HG02798 (cell line): ENCODE results near the gene PTF1A.

ENCODE experiments used
- ATAC-seq: cut with Tn5 transposase; IDR thresholded peaks from one replicate; pipeline ENCODE4 v1.9.1; 2021; ENCODE audit warnings: mild to moderate bottlenecking; ENCODE audit not compliant: unreplicated experiment, poor library complexity

PTF1A gene, protein sequence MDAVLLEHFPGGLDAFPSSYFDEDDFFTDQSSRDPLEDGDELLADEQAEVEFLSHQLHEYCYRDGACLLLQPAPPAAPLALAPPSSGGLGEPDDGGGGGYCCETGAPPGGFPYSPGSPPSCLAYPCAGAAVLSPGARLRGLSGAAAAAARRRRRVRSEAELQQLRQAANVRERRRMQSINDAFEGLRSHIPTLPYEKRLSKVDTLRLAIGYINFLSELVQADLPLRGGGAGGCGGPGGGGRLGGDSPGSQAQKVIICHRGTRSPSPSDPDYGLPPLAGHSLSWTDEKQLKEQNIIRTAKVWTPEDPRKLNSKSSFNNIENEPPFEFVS

DNA sequence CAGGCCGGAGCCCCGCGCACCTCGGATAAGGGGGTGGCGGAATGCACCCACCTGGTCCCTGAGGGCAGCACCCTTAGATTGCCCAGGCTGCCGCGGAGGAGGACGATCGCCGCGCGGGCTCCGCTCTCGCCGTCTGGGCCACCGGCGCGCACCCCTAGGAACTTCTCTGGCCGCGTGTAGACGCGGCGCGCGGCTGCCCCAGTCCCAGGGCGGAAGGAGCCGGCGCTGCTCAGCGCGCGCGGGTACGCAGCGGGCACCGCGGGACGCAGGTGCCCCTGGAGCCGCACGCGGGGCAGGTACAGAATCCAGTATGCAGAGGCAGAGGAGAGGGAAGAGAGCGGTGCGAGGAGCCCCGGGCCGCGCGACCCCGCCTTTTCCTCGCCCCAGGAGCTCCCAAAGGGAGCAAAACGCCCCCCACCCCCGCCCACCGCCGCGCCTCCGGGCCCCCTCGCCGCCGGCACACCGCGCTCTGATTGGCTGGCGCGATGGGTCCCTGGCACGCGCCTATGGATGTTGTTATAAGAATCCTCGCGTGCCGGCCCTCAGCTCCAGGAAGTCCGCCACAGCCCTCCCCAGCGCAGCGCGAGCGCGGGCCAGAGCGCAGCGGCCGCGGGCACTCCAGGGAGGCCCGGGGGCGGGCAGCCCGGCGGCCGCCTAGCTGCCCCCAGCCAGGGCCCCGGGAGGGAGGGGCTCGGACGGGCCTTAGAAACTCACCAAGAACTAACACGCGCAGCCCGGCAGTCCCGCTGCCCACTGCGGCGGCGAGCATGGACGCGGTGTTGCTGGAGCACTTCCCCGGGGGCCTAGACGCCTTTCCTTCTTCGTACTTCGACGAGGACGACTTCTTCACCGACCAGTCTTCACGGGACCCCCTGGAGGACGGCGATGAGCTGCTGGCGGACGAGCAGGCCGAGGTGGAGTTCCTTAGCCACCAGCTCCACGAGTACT is at the start of gene PTF1A:
Gene PTF1A, plus strand, starts transcription at position 549 of the 948 bp plus-strand sequence. Its CDS starts 219 bp downstream, at position 768.
- no peak for ATAC-seq

DNA sequence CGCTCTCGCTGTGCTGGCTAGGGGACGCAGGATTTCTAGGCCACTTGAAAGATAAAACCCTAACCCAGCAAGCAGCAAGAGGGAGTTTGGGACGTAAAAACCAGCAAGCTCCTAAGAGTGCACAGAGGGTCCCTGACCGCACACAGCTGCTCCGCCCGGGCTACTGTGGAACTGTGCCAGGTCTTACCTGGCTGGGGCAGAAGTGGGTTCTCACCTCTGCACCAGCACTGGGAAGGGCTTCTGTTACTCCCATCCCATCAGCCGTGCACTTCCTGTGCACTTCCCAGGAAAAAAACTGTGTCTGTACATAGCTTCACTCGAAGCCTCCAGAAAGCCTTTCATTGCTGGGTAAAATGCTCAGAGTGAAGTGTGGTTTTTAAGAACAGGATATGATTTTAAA is 45.9 kb upstream of the PTF1A start:
- ATAC-seq: no peak

DNA sequence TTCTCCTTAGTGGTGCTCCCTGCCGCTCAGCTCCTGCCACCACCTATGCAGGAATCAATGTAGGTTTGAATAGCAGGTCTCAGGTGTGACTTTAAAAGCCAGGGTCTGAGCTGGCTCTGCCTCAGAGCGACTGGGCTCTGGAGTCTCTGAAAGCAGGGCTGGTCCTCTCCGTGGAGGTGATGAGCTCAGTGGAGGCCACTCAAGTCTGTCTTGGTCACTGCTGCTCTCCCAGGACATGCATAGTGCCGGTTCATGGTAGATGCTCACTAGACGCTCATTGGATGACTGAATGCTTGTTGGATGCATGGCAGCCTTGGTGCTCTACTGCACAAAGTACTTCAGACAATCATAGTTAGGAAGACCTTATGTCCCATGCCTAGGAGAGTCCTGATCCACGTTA is 45.1 kb upstream of the PTF1A start:
- ATAC-seq: no peak

DNA sequence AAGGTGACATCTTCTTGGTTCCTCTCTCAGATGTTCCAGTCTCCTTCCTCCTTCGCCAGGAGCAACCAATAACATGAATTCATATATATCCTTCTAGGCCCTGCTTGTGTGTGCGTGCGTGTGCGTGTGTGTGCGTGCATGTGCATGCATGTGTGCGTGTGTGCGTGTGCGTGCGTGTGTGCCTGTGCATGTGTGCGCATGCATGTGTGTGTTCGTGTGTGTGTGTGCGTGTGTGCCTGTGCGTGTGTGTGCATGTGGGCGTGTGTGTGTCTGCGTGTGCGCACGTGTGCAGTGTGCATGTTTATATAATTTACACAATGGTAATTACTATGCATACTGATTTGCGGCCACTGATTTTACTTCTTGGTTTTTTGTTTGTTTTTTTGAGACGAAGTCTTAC is 43.9 kb upstream of the PTF1A start:
- ATAC-seq: no peak

DNA sequence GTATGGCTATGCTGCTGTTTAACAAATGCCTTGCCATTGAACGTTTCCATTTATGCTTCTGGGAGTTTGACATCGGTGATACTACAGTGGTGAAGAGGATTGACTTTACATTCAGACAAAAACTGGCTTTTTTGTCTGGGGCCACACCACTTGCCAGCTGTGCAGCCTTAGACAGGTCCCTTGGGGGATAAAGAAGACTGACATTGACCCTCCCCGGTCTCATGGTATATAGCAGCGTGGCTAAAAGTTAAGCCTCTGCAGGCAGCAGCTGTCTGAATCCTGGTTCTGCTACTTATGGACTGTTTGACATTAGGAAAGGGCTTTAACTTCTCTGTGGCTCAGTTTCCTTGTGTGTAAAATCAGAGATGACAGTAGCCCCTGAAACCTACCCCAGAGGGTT is 42.0 kb upstream of the PTF1A start:
- ATAC-seq: no peak

DNA sequence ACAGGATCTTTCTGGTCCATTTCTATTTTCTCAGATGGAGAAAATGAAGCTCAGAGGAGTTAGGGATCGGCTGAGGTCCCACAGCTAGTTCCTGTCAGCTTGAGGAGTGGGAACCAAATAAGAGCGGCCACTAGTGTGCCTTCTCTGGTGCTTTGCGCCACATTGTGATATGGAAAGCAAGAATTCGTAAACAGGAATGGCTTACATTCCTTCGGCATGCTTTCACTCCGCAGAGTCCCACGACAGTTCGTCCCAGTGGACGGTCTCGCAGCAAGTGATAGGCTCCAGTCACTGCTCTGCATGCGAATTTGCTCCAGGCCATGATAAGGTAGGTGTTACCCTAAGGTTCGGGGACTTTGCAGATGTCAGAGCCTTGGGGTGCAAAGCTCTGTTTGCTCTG is 41.5 kb upstream of the PTF1A start:
- ATAC-seq: no peak

DNA sequence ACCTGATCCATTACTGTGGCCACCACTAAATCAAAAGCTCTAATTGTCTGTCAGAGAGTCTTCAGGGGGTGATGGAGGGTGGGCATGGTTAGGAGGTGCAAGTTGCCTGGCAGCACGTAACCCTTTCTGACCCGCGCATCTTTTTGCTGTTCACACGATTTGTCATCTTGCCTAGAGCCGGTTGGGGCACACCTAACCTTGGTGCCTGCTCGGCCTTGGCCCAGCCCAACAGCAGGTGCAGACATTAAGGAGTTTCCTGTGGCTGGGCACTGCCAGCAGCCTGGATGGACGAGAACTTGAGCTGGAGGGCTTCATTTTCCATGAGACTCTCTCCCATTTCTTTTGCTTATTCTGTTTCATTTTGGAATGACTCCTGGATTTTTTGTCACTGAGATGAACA is 41.0 kb upstream of the PTF1A start:
- ATAC-seq: no peak

DNA sequence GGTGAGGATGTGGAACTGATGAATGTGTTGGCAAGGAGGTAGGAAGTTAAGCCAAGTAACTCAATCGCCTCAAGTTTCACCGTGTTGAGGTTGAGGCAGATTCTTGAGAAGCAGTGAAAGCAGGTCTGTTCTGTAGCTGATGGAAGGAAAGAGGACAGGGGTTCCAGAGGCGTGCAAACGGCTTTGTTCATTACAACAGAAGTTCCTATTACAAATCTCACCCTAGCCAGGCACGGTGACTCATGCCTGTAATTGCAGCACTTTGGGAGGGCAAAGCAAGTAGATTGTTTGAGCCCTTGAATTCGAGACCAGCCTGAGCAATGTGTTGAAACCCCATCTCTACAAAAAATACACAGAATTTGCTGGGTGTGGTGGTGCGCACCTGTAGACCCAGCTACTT is 36.9 kb upstream of the PTF1A start:
- no peak for ATAC-seq

DNA sequence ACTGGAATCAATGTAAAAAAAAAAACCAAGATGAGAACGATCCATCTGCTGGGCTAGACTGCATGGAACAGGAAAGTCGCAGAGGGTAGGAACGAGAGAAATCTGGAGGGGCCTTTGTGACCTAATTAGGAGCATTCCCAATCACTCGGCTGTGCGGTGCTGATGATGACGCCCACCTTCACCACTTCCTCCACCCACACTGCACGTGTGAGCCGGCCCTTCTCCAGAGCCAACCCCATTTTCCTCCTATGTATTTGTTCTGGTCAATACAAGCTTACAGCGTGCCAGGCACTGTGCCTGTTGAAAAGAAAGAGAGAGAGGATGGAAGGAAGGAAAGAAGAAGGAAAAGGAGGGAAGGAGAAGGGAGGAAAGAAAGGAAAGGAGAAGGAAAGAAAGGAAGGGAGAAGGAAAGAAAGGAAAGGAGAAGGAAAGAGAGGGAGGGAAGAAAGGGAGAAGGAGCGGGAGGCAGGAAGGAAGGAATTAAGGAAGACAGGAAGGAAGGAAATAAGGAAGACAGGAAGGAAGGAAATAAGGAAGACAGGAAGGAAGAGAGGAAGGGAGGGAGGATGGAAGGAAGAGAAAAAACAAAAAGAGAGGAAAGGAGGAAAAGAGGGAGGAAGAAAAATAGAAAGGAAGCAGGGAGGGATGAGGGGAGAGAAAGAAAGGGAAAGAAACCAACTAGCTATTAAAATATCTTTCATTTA is 35.5 kb upstream of the PTF1A start:
- no peak for ATAC-seq

DNA sequence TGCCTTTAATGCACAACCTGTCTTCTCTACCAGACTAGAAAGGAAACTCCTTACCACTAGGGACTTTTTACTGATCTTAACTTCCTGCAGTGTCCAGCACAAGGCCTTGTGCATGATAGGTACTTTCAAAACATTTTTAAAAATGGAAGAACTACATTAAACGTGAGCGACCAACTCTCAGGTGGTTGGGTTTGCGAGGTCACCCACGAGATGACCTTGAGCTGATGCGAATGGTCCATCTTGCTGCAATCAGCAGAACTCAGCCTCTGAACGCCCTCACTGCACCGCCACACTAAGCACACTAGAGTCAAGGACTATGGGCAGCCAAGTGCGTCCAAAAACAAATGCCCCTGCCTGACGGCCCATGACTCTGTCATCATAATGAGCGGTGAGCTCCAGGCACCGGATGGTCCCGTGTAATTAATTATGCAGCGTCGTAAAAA is 34.9 kb upstream of the PTF1A start:
- peak; percentile 61 for ATAC-seq

DNA sequence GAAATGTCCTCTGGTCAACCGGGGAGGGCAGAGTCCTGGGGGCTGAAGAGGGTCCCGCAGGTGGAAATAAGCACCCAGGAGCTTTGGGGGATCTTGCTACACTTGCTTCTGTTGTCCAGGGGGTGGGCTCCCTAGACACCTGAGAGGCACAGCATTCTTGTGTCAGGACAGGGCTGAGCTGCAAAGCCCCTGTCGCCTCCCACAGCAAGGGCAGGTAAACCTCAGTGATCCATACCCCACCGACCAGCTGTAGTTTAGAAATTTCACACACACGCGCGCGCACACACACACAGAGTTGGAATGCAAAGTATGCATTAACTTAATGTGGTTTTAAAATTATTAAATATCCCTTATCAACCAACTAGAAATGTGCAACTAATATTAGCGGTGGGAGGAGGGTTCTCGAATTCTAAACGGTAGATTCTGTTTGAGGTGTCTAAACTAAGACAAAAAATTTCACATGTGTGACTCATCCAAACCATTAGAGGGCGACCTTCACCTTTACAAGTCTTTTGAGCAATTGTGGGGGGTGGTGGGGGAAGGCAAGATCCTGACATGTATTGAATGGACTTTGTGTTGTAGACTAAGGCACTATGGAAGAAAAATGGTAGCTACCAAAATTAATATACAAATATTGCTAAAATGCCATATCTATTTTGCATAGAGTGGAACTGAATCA is 34.3 kb upstream of the PTF1A start:
- ATAC-seq: peak; percentile 70

DNA sequence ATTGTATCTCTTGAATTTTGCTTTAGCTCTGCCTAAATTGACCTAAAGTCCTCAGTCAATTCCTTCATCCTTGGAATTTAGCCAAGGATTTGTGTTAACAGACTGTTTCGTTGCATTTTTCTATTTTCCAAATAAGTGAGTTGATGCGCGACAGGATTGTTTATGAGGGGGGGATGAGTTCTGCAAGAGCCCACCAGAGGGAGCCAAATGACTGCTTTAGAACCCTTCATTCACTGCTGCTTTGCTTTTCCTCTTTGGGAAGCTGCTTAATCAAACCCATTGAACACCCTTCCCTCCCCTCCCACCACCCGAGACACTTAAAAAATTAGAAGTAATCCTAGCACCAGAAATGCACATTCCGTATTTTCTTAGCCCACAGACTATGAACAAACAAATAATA is 33.7 kb upstream of the PTF1A start:
- peak; percentile 67 for ATAC-seq

DNA sequence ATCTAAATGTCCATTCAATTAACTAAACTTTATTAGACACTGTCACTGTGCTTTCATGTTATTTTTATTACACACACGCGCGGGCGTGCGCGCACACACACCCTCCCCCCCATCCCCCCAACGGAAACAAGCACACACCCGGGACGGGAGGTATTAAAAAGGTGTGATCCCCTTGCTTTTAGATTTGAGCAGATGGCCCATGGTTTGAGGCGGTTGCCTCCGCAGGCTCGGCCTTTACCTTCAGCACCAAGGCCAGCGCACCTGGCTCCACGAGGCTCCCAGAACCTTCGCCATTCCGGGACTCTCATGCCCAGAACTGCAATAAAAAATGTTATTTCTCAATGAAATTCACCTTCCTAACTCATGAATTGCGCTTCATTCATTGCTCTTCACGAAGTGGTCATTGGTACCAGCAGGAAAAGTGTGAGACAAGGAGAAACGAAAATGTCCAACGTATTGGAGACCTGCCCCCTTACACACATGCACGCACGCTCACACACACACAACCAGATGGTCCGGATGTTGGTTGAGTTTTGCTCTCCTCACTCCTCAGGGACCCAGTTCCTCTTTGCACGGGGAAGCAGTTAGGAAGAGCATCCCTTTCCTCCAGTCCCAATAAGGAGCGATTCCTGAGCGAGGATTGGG is 20.8 kb upstream of the PTF1A start:
- ATAC-seq: no peak

DNA sequence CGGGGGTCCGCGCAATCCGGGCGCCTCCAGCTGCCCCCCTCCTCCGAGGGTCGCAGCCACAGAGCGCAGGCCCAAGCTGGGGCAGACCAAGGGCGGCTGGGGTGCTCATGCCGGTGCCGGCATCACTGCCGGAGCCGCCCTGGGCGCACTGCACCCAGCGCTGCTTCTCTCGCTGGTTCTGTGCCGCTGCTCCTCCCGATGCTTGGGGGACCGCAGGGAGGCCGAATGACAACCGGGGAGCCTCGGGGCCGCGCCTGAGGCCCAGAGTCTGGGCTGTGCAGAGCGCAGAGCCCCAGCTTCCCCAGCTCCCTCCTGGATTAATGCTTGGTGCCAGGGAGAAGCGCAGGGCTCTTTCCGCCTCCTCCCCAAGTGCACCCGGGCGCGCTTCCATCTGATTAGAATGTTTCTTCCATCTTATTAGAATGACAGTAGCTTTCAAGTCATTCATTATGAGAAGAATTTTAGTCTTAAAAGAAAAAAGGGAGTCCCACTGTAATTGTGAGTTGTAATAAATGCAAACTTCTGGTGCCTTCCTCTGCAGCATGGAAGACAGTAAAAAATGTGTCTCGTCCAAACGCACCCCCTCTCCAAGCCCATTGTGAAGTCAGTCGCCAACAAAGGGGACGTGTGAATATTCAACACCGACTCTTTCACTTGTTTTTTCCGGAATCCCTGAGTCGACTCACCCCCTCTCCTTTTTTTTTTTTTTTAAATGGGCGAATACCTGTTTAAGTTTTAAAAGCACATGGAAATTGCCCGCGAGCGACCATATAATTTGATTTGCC is 19.5 kb upstream of the PTF1A start:
- ATAC-seq: no peak

DNA sequence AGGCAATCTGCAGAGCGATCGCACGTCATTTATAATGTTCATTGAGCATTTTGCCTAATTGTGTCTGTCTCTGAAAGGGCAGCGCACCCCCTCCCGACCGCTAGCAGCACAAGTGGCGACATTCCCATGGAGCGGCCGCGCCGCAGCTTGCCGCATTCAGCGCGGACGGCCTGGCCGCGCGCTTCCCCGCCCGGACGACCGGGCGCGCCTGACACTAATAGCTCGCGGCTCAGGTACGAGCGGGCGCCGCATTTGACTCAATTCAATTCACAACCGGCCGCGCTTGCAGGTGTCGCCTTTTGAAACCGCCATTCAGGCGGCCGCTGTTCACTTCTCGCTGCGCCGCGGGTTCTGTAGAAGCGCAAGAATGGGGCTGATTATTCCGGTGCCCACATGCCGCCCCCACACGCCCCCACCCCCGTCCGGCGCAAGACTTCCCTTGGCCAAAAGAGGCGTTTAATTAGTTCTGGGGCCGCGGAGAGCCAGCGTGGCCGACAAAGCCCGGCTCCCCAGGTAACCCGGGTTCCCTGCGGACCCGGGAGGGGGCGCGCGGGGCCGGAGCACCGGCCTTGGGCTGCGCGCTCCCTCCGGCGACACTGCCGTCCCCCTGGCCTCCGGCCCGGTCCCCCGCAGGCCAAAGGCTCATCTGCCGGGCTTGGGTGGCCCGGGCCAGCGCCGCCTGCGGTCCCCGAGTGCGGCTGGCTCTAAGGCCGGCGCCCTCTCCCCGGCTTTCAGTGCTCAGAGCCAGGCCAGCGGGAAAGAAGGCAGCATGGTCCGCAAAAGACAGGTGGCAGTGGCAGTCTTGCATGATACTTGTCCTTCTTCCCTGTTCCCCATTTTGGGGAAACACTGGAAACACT is 18.7 kb upstream of the PTF1A start:
- no peak for ATAC-seq

DNA sequence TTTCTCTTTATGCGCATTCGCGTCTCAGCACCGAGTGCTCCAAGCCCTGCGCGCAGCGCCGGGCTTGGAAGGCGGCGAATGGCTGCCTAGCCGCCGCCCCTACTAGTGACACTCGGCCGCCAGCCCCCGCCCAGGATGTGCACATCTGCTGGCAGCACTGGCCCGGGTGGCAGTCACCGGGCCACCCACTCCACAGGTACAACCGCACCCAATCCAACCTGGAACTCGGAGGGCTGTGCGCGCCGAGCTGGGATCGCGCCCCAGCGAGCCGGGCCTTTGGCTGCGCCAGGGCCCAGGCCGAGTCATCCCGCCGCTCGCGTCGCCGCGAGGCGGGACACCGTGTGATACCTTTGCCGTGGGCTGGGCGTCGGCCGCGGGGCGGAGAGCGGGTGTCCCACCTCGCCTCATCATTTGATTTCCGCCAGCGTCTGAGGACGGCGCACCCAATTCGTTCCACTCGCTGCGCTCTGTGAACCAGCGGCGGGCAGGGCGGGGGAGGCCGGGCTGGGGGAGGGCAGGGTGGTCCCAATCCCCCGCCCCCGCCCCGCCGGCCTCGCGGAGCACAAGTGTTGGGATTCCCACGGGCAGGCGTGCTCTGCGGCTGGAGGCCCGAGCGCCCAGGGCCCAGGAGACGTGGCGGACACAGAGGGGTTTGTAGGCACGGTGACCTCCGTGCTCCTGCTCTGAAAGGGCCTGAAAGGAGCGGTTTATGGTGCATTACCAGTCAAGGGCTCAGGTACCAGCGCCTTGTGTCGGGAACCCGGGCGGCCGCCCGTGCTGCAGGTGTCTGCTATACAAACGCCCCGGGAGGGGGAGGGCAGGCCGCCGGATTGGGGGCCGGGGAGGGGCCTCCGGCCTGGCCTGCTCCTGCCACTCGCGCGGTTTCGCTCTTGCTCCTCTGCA is 17.8 kb upstream of the PTF1A start:
- ATAC-seq: no peak

DNA sequence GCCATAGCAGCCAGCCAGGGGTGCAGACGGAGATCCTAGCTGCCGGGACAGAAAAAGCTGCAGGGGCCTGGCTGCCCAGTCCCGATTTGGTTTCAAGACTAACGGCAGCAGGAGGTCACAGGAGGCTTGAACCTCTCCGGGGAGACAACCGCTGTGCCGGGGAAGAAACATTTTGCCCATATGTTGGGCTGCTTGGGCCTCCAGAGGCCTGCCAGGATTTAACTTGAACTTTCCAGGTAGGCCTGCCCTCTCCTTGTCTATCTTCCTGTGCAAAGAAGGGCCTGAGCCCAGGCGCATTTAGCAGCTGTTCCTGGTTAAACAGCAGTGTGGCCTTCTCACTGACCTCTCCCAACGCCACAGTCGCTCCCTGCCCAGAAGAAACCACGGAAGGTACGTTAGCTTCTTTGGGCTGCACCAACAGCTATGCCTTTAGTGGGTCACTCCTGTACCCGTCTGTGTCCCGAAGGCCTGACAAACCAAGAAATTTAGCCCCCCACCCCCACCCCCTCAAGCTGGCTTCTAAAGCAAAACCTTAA is 17.1 kb upstream of the PTF1A start:
- no peak for ATAC-seq
